OCI-LY1 (cell line): ENCODE measurements around the gene NAA20.

Source experiments
- EZH2 ChIP-seq: fragments of 200-600 bp; sonication (generic), shearing (Covaris generic); IDR thresholded peaks from 2 replicates; pipeline ENCODE4 v1.8.0; 2017; ENCODE audit warnings: borderline replicate concordance, mixed run types, mild to moderate bottlenecking, antibody characterized with exemption, low read length, moderate library complexity, mixed read lengths
- TF ChIP-seq, protein P1 (sequence below): fragments of 200-600 bp; sonication (generic), shearing (Covaris generic); IDR thresholded peaks from 2 replicates; pipeline ENCODE4 v1.5.1; 2017; ENCODE audit warnings: mild to moderate bottlenecking, antibody characterized with exemption, low read length, moderate library complexity, mixed read lengths

DNA sequence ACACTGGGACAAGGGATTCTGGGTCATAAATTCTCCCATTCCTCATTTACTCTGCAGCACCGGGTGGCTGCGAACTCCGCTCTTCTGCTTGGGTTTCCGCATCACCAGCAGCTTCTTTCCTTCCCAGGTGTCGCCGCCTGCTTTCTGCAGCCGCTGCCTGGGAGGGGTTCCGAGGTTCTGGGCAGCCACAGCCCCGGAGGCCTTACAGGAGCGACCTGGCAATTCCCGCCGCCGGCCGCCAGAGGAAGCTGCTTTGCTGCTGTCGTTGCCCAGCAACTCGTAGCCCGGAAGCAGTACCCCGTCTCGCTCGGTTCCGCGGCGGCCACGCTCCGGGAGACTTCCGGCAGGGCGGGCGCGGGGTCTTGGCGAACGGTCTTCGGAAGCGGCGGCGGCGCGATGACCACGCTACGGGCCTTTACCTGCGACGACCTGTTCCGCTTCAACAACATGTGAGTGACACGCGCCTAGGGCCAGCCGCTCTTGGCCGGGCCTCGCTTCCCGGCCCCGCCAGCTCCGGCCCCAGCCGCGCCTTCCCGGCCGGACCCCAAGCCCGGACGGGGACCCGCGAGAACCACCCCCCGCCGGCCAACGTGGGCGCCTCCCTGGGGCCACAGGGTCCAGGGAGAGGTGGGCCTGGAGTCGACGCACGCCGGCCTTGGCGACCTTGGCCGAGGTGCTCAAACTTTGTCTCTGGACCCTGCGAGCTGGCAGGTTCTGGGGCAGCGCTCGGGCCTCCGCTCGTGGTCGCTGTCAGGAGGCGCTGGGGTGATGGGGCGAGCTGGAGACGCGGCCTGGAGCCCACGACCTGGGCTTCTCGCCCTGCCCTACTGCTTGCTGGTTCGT lies at the start of gene NAA20:
- TF ChIP-seq, protein P1, sequence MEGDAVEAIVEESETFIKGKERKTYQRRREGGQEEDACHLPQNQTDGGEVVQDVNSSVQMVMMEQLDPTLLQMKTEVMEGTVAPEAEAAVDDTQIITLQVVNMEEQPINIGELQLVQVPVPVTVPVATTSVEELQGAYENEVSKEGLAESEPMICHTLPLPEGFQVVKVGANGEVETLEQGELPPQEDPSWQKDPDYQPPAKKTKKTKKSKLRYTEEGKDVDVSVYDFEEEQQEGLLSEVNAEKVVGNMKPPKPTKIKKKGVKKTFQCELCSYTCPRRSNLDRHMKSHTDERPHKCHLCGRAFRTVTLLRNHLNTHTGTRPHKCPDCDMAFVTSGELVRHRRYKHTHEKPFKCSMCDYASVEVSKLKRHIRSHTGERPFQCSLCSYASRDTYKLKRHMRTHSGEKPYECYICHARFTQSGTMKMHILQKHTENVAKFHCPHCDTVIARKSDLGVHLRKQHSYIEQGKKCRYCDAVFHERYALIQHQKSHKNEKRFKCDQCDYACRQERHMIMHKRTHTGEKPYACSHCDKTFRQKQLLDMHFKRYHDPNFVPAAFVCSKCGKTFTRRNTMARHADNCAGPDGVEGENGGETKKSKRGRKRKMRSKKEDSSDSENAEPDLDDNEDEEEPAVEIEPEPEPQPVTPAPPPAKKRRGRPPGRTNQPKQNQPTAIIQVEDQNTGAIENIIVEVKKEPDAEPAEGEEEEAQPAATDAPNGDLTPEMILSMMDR = peak; percentile 48
- no peak for TF ChIP-seq EZH2
